BLaER1 treated with 17β-estradiol and CSF1 and Interleukin-3, amounts not matched to agents 10 nM and 100 nM (cell line): ENCODE results near the gene KCNIP4.

ENCODE experiments used
- H3K27ac ChIP-seq, 11 experiments: shearing (Covaris generic); formaldehyde crosslinking; 2 replicates each; pipeline ENCODE4 v1.8.1; 2022
- H3K27me3 ChIP-seq, 11 experiments: shearing (Covaris generic); formaldehyde crosslinking; 2 replicates each; pipeline ENCODE4 v1.8.1; 2022
- H3K36me3 ChIP-seq, 11 experiments: shearing (Covaris generic); formaldehyde crosslinking; 2 replicates each; pipeline ENCODE4 v1.8.1; 2022
- H3K4me1 ChIP-seq, 10 experiments: shearing (Covaris generic); formaldehyde crosslinking; 2 replicates each; pipeline ENCODE4 v1.8.1; 2022
- H3K4me2 ChIP-seq, 11 experiments: shearing (Covaris generic); formaldehyde crosslinking; 2 replicates each; pipeline ENCODE4 v1.8.1; 2022
- H3K4me3 ChIP-seq, 10 experiments: shearing (Covaris generic); formaldehyde crosslinking; 2 replicates each; pipeline ENCODE4 v1.8.1; 2022
- H3K9ac ChIP-seq, 11 experiments: shearing (Covaris generic); formaldehyde crosslinking; 2 replicates each; pipeline ENCODE4 v1.8.1; 2022
- H3K9me3 ChIP-seq, 11 experiments: shearing (Covaris generic); formaldehyde crosslinking; replicated peaks in 1 of 11; 2 replicates each; pipeline ENCODE4 v1.8.1; 2022
- H4K20me1 ChIP-seq, 11 experiments: shearing (Covaris generic); formaldehyde crosslinking; 2 replicates each; pipeline ENCODE4 v1.8.1; 2022
- Cebpa-rat ChIP-seq, 11 experiments: shearing (Covaris generic); IDR thresholded peaks; 2 replicates each; pipeline ENCODE4 v1.8.1; 2022

Gene KCNIP4

GRCh38 chr4:21872101-21872500 is 76.5 kb downstream of the KCNIP4 start:
- no peaks in the 10 kb centered on the region for H4K20me1 ChIP-seq
- H3K4me3 ChIP-seq, result no peak overlapping the region
- H3K36me3 ChIP-seq, result no peaks in the 10 kb centered on the region
- H3K27ac ChIP-seq, result no peak overlapping the region
- H3K4me1 ChIP-seq, result no peaks in the 10 kb centered on the region
- no peak overlapping the region for H3K4me2 ChIP-seq
- no peak overlapping the region for H3K9ac ChIP-seq
- no peaks in the 10 kb centered on the region for H3K27me3 ChIP-seq
- no peaks in the 10 kb centered on the region for H3K9me3 ChIP-seq
- TF ChIP-seq Cebpa-rat (IDR thresholded peaks at IDR 0.05), result no peak

GRCh38 chr4:21869978-21870745 is 78.4 kb downstream of the KCNIP4 start:
- Histone ChIP-seq H3K27ac (no peak overlapping the region), H3K27me3 (no peaks in the 10 kb centered on the region), H3K4me1 (no peaks in the 10 kb centered on the region), H3K9ac (no peak overlapping the region), H4K20me1 (no peaks in the 10 kb centered on the region), H3K4me2 (no peak overlapping the region), H3K9me3 (no peaks in the 10 kb centered on the region), H3K4me3 (no peak overlapping the region), H3K36me3 (no peaks in the 10 kb centered on the region)
- TF ChIP-seq Cebpa-rat (IDR thresholded peaks at IDR 0.05), result no peak

GRCh38 chr4:21864686-21865085 is 83.9 kb downstream of the KCNIP4 start:
- Histone ChIP-seq H4K20me1 (no peaks in the 10 kb centered on the region), H3K36me3 (no peaks in the 10 kb centered on the region), H3K4me3 (no peak overlapping the region), H3K9me3 (no peaks in the 10 kb centered on the region), H3K4me2 (no peak overlapping the region), H3K9ac (no peak overlapping the region), H3K4me1 (no peaks in the 10 kb centered on the region), H3K27me3 (no peaks in the 10 kb centered on the region), H3K27ac (no peak overlapping the region)
- no peak for TF ChIP-seq Cebpa-rat (IDR thresholded peaks at IDR 0.05)

GRCh38 chr4:21862917-21863316 is 85.7 kb downstream of the KCNIP4 start:
- Histone ChIP-seq H3K4me3 (no peak overlapping the region), H3K27ac (no peak overlapping the region), H4K20me1 (no peaks in the 10 kb centered on the region), H3K27me3 (no peaks in the 10 kb centered on the region), H3K4me2 (no peak overlapping the region), H3K36me3 (no peaks in the 10 kb centered on the region), H3K9ac (no peak overlapping the region), H3K4me1 (no peaks in the 10 kb centered on the region), H3K9me3 (peaks cover 1 to 4% (median 3%) of the 10 kb centered on the region in 11 experiments; a peak in 21 of 22 replicates)
- TF ChIP-seq Cebpa-rat (IDR thresholded peaks at IDR 0.05), result no peak

- Histone ChIP-seq H3K36me3 (no peaks in the 10 kb centered on the region), H3K4me2 (no peak overlapping the region), H3K27me3 (no peaks in the 10 kb centered on the region)
Observed at GRCh38 chr4:21858971-21859370, 89.6 kb downstream of the KCNIP4 start.

GRCh38 chr4:21856754-21857153 is 91.8 kb downstream of the KCNIP4 start:
- Histone ChIP-seq H4K20me1 (no peaks in the 10 kb centered on the region), H3K4me1 (no peaks in the 10 kb centered on the region), H3K9me3 (peaks cover 19 to 24% (median 23%) of the 10 kb centered on the region in 11 experiments), H3K27ac (no peak overlapping the region), H3K36me3 (no peaks in the 10 kb centered on the region), H3K27me3 (no peaks in the 10 kb centered on the region), H3K4me3 (no peak overlapping the region), H3K4me2 (no peak overlapping the region), H3K9ac (no peak overlapping the region)
- no peak for TF ChIP-seq Cebpa-rat (IDR thresholded peaks at IDR 0.05)

More at GRCh38 chr4:21858971-21859370, 89.6 kb downstream of the KCNIP4 start:
- Histone ChIP-seq H3K9me3 (peaks cover 19 to 24% (median 23%) of the 10 kb centered on the region in 11 experiments), H3K27ac (no peak overlapping the region), H3K4me3 (no peak overlapping the region), H3K9ac (no peak overlapping the region), H4K20me1 (no peaks in the 10 kb centered on the region), H3K4me1 (no peaks in the 10 kb centered on the region)
- TF ChIP-seq Cebpa-rat (IDR thresholded peaks at IDR 0.05), result no peak

- H3K27me3 ChIP-seq, result no peaks in the 10 kb centered on the region
- TF ChIP-seq Cebpa-rat (IDR thresholded peaks at IDR 0.05), result no peak
- no peak overlapping the region for H3K4me3 ChIP-seq
- H3K9ac ChIP-seq, result no peak overlapping the region
- no peaks in the 10 kb centered on the region for H4K20me1 ChIP-seq
- peaks cover 19 to 24% (median 23%) of the 10 kb centered on the region in 11 experiments for H3K9me3 ChIP-seq
- H3K36me3 ChIP-seq, result no peaks in the 10 kb centered on the region
- H3K27ac ChIP-seq, result no peak overlapping the region
- no peaks in the 10 kb centered on the region for H3K4me1 ChIP-seq
- no peak overlapping the region for H3K4me2 ChIP-seq
Observed at GRCh38 chr4:21856301-21856700, 92.3 kb downstream of the KCNIP4 start.

- Histone ChIP-seq H3K9me3 (no peaks in the 10 kb centered on the region), H3K4me2 (no peak overlapping the region)
Observed at GRCh38 chr4:21849077-21849476, 99.5 kb downstream of the KCNIP4 start.

GRCh38 chr4:21848021-21848420 is 100.6 kb downstream of the KCNIP4 start:
- no peaks in the 10 kb centered on the region for H4K20me1 ChIP-seq
- TF ChIP-seq Cebpa-rat (IDR thresholded peaks at IDR 0.05), result no peak
- H3K4me3 ChIP-seq, result no peak overlapping the region
- no peaks in the 10 kb centered on the region for H3K27me3 ChIP-seq
- H3K27ac ChIP-seq, result no peak overlapping the region
- no peaks in the 10 kb centered on the region for H3K36me3 ChIP-seq
- no peak overlapping the region for H3K4me2 ChIP-seq
- no peaks in the 10 kb centered on the region for H3K9me3 ChIP-seq
- no peaks in the 10 kb centered on the region for H3K4me1 ChIP-seq
- no peak overlapping the region for H3K9ac ChIP-seq

More at GRCh38 chr4:21849077-21849476, 99.5 kb downstream of the KCNIP4 start:
- no peak for TF ChIP-seq Cebpa-rat (IDR thresholded peaks at IDR 0.05)
- Histone ChIP-seq H3K9ac (no peak overlapping the region), H3K4me3 (no peak overlapping the region), H3K36me3 (no peaks in the 10 kb centered on the region), H3K27ac (no peak overlapping the region), H3K27me3 (no peaks in the 10 kb centered on the region), H4K20me1 (no peaks in the 10 kb centered on the region), H3K4me1 (no peaks in the 10 kb centered on the region)

- Histone ChIP-seq H3K9ac (no peak overlapping the region), H4K20me1 (no peaks in the 10 kb centered on the region), H3K27me3 (no peaks in the 10 kb centered on the region), H3K9me3 (no peaks in the 10 kb centered on the region), H3K4me3 (no peak overlapping the region), H3K36me3 (no peaks in the 10 kb centered on the region), H3K4me2 (no peak overlapping the region), H3K27ac (no peak overlapping the region), H3K4me1 (no peaks in the 10 kb centered on the region)
- TF ChIP-seq Cebpa-rat (IDR thresholded peaks at IDR 0.05), result no peak
Observed at GRCh38 chr4:21845663-21846062, 102.9 kb downstream of the KCNIP4 start.
